ENCODE measurements around the gene GTF3C2. TPM values are rescaled to one million over a fixed set of nuclear protein-coding genes. Genes with fewer than 3 reads are reported as not detected.

GTF3C2 gene
- total RNA-seq, 1 experiment from 2014 or later, result 109 TPM

DNA sequence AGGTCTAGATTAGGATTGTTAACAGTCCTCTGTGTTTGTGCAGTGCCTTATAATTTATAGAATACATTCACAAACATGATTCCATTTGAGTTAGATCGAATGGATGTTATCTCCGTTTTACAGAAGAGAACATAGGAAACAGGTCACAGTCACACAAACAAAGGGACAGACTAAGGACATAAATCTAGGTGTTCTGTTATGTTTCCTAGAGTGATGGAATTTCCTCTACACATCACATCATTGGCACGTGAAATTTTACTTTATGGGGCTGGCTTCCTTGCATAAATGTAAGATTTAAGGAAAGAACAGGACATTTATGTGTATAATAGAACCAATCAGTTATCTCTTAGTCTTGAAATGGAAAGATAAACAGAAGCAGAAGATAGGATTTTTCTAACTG is 68.0 kb downstream of the GTF3C2 start:
- Histone ChIP-seq H3K27me3 (ENCODE audit: insufficient read depth, low read length) (no peaks in the 10 kb centered on the region), H3K9me3 (ENCODE audit: control insufficient read depth, low read depth, low read length) (no peaks in the 10 kb centered on the region), H3K56ac (ENCODE audit: insufficient read length, low read depth, low read length) (no peak overlapping the region), H3K79me2 (ENCODE audit: insufficient read depth, low read length) (no peaks in the 10 kb centered on the region), H2BK12ac (ENCODE audit: insufficient read length, low read depth, low read length) (no peak overlapping the region), H4K20me1 (ENCODE audit: control insufficient read depth, insufficient read depth, insufficient read length) (no peaks in the 10 kb centered on the region), H3K14ac (ENCODE audit: insufficient read depth, low read length) (no peak overlapping the region), H2AK5ac (ENCODE audit: insufficient read length, low read length) (no peak overlapping the region), H4K91ac (ENCODE audit: insufficient read length, low read depth, low read length) (no peak overlapping the region), H3K23ac (ENCODE audit: insufficient read length, low read depth, low read length) (no peak overlapping the region), H3K4me2 (ENCODE audit: insufficient read depth, insufficient read length, low read length) (no peak overlapping the region), H3K4me1 (ENCODE audit: insufficient read depth, low read length) (no peaks in the 10 kb centered on the region; the same call in none of the 2 replicates), H3K4ac (ENCODE audit: low read depth, low read length) (no peak overlapping the region), H2BK120ac (ENCODE audit: low read depth, low read length, poor library complexity, severe bottlenecking) (no peak overlapping the region), H3K27ac (ENCODE audit: insufficient read length, low read depth, low read length) (no peak overlapping the region), H4K5ac (ENCODE audit: insufficient read length, low read depth, low read length) (no peak overlapping the region), H3K9ac (ENCODE audit: extremely low read depth, insufficient read length, low read length) (no peak overlapping the region), H3T11ph (ENCODE audit: low read length) (no peak overlapping the region), H2BK15ac (ENCODE audit: low read depth, low read length) (no peak overlapping the region), H2BK5ac (ENCODE audit: insufficient read length, low read length) (no peak overlapping the region), H3K79me1 (ENCODE audit: insufficient read depth, low read depth, low read length, poor library complexity, severe bottlenecking) (no peaks in the 10 kb centered on the region), H2AFZ (ENCODE audit: low read length) (no peak overlapping the region), H2BK20ac (ENCODE audit: low read depth, low read length, poor library complexity, severe bottlenecking) (no peak overlapping the region), H3K23me2 (ENCODE audit: insufficient read length, low read depth, low read length, poor library complexity, severe bottlenecking) (no peaks in the 10 kb centered on the region), H3K18ac (ENCODE audit: insufficient read length, low read depth, low read length) (no peak overlapping the region), H4K8ac (replicated peaks; ENCODE audit: insufficient read length, low read depth, low read length) (no peak overlapping the region)
- H3K4me3 Mint-ChIP-seq, result no peak overlapping the region
- DNase-seq, result no peak
- H3K36me3 Mint-ChIP-seq (ENCODE audit: insufficient read depth in 1 of 3, low read depth in 3 of 3), result no peaks in the 10 kb centered on the region
- peaks cover 37 to 39% of the 10 kb centered on the region in 2 experiments for H3K4me1 Mint-ChIP-seq
- no peaks in the 10 kb centered on the region for H3K9me3 Mint-ChIP-seq
- H3K27me3 Mint-ChIP-seq (ENCODE audit: low read depth), result peaks cover 10% of the 10 kb centered on the region
- TF ChIP-seq, protein P1, sequence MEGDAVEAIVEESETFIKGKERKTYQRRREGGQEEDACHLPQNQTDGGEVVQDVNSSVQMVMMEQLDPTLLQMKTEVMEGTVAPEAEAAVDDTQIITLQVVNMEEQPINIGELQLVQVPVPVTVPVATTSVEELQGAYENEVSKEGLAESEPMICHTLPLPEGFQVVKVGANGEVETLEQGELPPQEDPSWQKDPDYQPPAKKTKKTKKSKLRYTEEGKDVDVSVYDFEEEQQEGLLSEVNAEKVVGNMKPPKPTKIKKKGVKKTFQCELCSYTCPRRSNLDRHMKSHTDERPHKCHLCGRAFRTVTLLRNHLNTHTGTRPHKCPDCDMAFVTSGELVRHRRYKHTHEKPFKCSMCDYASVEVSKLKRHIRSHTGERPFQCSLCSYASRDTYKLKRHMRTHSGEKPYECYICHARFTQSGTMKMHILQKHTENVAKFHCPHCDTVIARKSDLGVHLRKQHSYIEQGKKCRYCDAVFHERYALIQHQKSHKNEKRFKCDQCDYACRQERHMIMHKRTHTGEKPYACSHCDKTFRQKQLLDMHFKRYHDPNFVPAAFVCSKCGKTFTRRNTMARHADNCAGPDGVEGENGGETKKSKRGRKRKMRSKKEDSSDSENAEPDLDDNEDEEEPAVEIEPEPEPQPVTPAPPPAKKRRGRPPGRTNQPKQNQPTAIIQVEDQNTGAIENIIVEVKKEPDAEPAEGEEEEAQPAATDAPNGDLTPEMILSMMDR (conservative IDR thresholded peaks at IDR 0.05), result no peak
- WGBS (ENCODE audit: extremely low coverage, insufficient read length, low lambda C conversion rate), result no CpG with 5 or more reads among the region's 3 CpGs
- no peak overlapping the region for H3K27ac Mint-ChIP-seq
